Right ventricle myocardium superior (tissue), 1 donor: ENCODE results near the gene TEX38. TPM values are rescaled to one million over a fixed set of nuclear protein-coding genes. Genes with fewer than 3 reads are reported as not detected.
"Not testable (repeated sequence)": the region's sequence is repeated elsewhere in the genome, so short reads cannot be mapped to it uniquely, and the experiment has no call there.

Experiments
- ATAC-seq: fragments of 200-7000 bp; cut with Tn5 transposase; one replicate; pipeline ENCODE4 v1.9.1; 2020; ENCODE audit warnings: mild to moderate bottlenecking; ENCODE audit not compliant: poor library complexity
- DNase-seq: peaks from one replicate; pipeline ENCODE4 v3.0.0-alpha.2; 2020
- intact Hi-C: fragments of 100-400 bp; cut with DNase I; formaldehyde crosslinking; loops from one replicate; pipeline ENCODE4 v1.11.2; 2022
- total RNA-seq: library from RNA; stranded (reverse); fragmentation: NEBNext Ultra II Directional; extraction: Animal tissue kit (Norgen Biotek cat#: 25700); gene quantifications from one replicate; pipeline ENCODE4 v1.2.1, GENCODE V29; 2021
- donor health status: DM: no; HTN: yes; CAD: no; lungs with severe emphysema.

The TEX38 gene
- total RNA-seq, 1 donor from 2014 or later, result not detected

DNA sequence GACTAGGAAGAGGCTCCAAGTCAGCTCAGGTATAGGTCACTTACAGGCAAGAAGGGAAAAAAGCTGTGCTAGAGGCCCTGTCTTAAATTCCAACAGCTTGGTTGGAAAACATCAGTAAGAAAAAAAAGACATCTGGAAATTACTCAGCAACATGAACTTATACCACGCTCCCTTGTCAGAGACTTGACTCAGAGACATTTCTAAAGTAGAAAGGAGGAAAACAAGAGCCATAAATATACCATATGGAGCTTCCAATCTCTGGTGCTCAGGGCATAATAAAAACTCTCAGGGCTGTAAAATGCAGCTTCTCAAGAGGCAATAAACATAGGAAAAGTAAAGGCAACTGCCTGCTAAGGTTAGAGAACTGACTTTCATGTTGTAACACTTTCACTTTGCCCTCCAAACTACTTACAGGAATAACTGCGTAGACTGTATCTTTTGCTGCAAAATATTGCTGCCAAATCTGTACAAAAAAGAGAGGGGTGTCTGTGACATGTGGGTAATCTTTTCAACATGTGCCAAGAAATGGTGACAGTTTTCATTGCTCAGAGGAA is 18.2 kb upstream of the TEX38 start:
- DNase-seq (no peak), ATAC-seq (no peak)
- intact Hi-C loops, result no loop called here

- ATAC-seq, result no peak
- DNase-seq, result no peak
- intact Hi-C loops, result no loop called here
These were observed 17.6 kb upstream of the TEX38 start for GRCh38 chr1:46654012-46654411.

- ATAC-seq, intact Hi-C loops, DNase-seq: not testable (repeated sequence)
These were observed 17.0 kb upstream of the TEX38 start for GRCh38 chr1:46654698-46655097.

DNA sequence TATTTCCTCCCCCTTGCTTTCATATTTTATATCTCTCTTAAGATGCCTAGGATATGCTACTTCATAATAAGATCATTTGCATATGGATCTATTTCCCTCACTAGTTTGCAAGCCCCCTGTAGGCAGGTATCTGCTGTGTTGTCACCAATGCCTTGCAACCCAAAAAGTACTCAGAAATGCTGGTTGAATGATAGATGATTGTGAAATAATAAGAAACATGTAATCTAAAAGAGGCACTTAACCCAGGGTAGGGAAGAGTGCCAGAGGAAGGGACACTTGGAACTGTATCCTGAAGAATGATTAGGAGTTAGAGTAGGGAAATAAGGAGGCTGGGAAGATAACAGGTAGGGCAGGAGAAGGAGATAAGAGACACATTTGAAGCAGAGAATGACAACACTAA is 15.8 kb upstream of the TEX38 start:
- intact Hi-C loops, result no loop called here
- DNase-seq (no peak), ATAC-seq (no peak)

GRCh38 chr1:46656643-46657042 is 15.0 kb upstream of the TEX38 start:
- intact Hi-C loops, result no loop called here
- ATAC-seq, result peak; percentile 36
- no peak for DNase-seq

GRCh38 chr1:46657775-46658174 is 13.9 kb upstream of the TEX38 start:
- intact Hi-C loops, result no loop called here
- DNase-seq (no peak), ATAC-seq (no peak)

DNA sequence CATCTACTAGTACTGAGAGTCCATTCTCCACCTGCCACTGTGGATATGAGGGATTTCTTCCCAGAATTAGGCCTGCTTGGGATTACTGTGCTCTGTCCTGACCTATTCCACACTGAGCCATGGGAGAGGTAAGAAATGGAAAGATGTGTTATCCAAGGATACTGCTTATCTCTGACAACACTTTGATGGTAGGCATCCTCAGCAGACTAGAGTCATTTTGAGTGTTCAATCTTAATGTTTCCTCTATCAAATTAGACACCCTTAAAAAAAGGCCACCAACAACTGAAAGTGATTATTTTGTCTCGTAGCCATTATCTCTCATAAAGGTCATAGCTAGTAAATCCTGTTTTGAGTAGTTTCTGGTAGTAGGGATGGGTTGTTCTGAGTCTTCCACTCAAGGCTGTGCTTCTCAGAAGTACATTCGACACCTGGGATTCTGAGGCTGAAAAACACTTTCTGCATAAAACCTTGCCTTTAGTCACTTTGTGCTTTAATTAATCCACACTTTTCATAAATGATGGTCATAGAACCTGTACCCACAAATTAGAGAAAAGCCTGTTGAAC is 12.3 kb upstream of the TEX38 start:
- no peak for DNase-seq
- no peak for ATAC-seq
- intact Hi-C loops, result no loop called here

DNA sequence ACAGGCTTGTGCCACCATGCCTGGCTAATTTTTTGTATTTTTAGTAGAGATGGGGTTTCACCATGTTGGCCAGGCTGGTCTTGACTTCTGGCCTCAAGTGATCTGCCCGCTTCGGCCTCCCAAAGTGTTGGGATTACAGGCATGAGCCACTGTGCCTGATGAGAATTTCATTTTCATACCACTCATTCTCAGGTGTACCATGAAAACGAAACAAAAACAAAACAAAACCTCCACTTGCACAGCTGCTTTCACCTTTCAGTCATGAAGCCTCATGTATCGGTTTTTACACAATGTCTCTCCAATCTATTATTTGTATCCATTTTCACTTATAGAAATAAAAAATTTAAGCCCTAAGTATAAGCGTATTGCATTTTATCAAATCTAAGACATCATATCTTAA is 11.5 kb upstream of the TEX38 start:
- ATAC-seq, intact Hi-C loops: not testable (repeated sequence)

DNA sequence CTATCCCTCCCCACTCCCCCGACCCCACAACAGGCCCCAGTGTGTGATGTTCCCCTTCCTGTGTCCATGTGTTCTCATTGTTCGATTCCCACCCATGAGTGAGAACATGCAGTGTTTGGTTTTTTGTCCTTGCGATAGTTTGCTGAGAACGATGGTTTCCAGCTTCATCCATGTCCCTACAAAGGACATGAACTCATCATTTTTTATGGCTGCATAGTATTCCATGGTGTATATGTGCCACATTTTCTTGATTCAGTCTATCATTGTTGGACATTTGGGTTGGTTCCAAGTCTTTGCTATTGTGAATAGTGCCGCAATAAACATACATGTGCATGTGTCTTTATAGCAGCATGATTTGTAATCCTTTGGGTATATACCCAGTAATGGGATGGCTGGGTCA is 8.7 kb upstream of the TEX38 start:
- intact Hi-C loops, ATAC-seq, DNase-seq: not testable (repeated sequence)

More for the DNA sequence above, 11.5 kb upstream of the TEX38 start:
- not testable (repeated sequence) for DNase-seq

DNA sequence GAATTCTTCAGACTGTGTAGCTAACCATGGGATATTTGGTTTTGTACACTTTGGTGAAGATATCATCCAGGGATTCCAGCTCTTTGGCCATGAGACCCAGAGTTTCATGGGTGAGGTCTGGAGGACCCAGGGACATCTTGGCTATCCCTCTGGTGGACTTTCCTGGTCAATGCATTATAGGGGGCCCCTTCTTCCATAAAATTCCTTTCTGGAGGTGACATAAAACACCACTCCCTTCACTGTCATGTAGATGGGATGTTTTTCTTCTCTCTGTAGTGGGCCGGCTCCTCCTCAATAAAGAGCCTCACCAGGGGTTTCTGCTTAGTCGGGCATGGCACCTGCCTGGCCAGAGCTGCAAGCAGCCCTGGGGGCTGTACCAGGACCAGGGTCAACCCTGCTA is 5.7 kb upstream of the TEX38 start:
- intact Hi-C loops, result no loop called here
- no peak for DNase-seq
- ATAC-seq, result no peak

DNA sequence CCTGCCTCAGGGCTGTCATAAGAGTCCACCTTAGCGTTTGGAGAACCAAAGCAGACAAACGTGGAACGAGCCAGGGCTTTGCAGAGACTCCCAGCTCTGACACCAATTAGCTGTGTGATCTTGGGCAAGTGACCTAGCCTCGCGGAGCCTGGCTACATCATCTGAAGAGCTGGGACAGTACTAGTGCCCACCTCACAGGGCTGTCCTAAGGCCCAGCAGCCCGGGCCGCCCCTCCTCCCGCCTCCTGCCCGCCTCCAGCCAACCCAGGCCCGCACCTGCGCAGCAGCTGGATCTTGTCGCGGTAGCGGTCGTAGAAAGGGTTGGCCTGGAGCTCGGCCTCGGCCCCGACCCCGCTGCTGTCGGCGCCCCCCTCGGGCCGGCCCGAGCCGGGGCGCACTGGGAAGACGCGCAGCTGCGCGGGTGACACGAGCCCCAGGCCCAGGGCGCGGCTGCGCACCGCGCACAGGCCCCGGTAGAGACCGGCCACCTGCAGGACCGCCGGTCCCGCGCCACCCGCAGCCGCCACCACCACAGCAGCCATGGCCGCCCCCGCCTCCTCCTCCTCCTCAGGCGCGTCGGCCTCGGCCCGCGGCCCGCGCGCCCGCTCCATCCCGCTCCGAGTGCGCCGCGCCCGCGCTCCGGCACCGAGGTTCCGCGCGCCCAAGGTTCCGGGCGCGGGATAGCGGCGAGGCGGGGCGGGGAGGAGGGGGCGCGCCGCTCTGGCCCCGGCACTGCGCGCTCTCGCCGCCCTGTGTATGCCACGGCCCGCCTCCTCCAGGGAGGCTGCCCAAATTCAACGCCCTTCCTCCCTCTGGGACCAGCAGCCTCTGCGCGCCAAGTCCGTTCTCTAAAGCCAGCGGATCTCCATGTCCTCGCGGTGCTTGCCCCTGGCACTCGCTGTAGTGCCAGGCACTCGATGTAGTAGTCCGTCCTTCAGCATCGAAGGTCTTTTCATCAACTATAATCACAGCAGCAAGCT is 3.6 kb upstream of the TEX38 start, which contains the start of gene ATPAF1:
Gene ATPAF1 (minus strand): TSS at position 583 of the 979 bp plus-strand sequence. CDS start 42 bp downstream, at position 541.
- DNase-seq (peak; percentile 89), ATAC-seq (peak; percentile 95)
- intact Hi-C loops, result no loop called here

- no peak for DNase-seq
- intact Hi-C loops, result no loop called here
- no peak for ATAC-seq
These were observed 1.5 kb upstream of the TEX38 start for GRCh38 chr1:46670134-46670533.

DNA sequence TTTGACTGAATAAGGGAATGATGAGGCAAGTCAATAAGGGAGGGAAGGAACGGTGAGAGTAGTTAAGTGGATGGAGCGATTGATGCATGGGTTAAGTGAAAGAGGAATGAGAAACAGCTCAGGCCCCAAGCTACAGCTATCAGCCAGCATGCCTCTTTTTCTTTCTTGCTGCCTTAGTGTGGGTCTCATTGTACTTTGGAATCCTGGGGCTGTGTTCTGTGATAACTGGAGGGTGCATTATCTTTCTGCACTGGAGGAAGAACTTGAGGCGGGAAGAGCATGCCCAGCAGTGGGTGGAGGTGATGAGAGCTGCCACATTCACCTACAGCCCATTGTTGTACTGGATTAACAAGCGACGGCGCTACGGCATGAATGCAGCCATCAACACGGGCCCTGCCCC is 1.0 kb downstream of the TEX38 start:
- intact Hi-C loops, result no loop called here
- ATAC-seq (no peak), DNase-seq (no peak)

DNA sequence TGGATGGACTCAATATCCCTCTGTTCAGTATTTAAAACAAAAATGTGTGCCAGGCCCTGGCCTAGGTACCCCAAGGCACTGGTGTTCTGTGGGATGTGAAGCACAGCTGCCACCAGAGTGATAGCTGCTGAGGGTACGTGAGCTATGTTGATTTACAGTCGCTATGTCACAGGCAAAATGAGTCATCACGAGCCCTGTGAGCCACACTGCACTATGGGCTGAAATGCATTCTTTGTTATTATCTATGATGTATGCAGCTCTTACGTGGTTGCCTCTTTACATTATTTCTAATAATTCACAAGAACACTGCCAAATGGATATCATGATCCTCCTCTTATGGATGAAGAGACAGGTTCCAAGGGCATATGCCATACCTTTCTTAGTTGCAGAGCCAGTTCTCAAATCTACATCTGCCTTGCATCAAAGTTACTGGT is 2.1 kb downstream of the TEX38 start:
- DNase-seq (no peak), ATAC-seq (no peak)
- intact Hi-C loops, result no loop called here

- intact Hi-C loops, result no loop called here
- no peak for ATAC-seq
These were observed 4.1 kb downstream of the TEX38 start for GRCh38 chr1:46675549-46676314.

DNA sequence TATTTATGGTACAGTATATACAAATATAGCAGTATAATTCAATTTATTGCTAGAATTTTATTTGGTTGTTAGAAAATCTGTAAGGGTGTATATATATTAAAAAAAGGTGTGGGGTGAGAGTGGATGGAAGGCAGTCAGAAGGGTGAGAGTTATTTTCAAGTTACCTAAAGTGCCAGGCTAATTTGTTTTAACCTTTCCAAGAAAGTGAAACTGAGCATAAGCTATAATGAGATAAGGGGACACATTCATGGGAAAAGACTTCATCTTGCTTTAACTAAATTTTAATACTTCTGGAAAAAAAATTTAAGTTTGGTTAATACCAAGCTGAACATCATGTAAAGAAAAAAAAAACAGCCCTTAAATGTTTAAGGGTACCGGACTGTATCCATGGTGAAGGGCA is 4.9 kb downstream of the TEX38 start:
- no peak for ATAC-seq
- intact Hi-C loops, result no loop called here
- DNase-seq, result no peak

More at GRCh38 chr1:46675549-46676314, 4.1 kb downstream of the TEX38 start:
- no peak for DNase-seq

- ATAC-seq, result no peak
- intact Hi-C loops, result no loop called here
- DNase-seq, result no peak
These were observed 5.7 kb downstream of the TEX38 start for GRCh38 chr1:46677339-46677738.

DNA sequence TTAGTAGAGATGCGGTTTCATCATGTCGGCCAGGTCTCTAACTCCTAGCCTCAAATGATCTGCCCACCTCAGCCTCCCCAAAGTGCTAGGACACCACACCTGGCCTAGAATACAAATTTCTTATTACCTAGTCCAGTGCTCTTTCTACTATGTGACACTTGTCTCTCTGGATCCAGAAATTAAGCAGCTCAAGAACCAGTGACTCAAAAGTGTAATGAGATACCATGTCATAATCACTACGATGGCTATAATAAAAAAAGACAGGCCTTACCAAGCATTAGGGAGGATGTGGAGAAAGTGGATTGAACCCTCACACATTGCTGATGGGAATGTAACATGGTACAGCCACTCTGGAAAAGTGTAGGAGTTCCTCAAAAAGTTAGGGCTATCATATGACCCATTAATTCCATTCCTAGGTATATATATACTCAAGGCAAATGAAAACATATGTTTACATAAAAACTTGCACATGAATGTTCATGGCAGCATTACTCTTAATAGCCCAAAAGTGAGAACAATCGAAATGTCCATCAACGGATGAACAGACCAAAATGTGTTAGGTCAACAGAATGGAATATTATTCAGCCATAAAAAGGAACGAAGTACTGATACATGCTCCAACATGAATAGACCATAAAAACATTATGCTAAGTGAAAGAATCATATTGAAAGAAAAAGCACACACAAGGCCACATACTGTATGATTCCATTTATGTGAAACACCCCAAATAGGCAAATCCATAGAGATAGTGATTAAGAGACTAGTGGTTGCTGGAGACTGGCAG is 8.3 kb downstream of the TEX38 start:
- no peak for DNase-seq
- ATAC-seq, result no peak
- intact Hi-C loops, result no loop called here
